ENCODE data around the gene MTHFD1L. TPM values are rescaled to one million over a fixed set of nuclear protein-coding genes. Genes with fewer than 3 reads are reported as not detected.
A peak's percentile ranks its signal among the peaks of the same experiment; 100 is the strongest.

Gene MTHFD1L
- total and polyA plus RNA-seq, 11 donors: 1.1 to 13.2 (median 4.2) TPM

- Histone ChIP-seq H3K4me3 (no peak overlapping the region), H3K4me1 (peaks cover 0 to 20% (median 3%) of the 10 kb centered on the region in 12 donors), H3K36me3 (no peaks in the 10 kb centered on the region), H3K9me3 (peaks cover 0 to 20% (median 0%) of the 10 kb centered on the region in 12 donors), H3K27me3 (no peaks in the 10 kb centered on the region), H3K27ac (no peak overlapping the region)
- ATAC-seq (peak in 2 of 4 donors; percentile 29 to 35), DNase-seq (no peak)
- TF ChIP-seq, protein P1, sequence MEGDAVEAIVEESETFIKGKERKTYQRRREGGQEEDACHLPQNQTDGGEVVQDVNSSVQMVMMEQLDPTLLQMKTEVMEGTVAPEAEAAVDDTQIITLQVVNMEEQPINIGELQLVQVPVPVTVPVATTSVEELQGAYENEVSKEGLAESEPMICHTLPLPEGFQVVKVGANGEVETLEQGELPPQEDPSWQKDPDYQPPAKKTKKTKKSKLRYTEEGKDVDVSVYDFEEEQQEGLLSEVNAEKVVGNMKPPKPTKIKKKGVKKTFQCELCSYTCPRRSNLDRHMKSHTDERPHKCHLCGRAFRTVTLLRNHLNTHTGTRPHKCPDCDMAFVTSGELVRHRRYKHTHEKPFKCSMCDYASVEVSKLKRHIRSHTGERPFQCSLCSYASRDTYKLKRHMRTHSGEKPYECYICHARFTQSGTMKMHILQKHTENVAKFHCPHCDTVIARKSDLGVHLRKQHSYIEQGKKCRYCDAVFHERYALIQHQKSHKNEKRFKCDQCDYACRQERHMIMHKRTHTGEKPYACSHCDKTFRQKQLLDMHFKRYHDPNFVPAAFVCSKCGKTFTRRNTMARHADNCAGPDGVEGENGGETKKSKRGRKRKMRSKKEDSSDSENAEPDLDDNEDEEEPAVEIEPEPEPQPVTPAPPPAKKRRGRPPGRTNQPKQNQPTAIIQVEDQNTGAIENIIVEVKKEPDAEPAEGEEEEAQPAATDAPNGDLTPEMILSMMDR (IDR thresholded peaks at IDR 0.05): no peak
- TF ChIP-seq POLR2A (IDR thresholded peaks at IDR 0.05): no peak
- intact Hi-C loops (cut with DNase I): no loop called here
- 64 to 68% (median 64%) methylated on average over 12 of the region's 12 CpGs for WGBS, 4 donors
Measured at GRCh38 chr6:151136141-151136755, 270.7 kb downstream of the MTHFD1L start.

- H3K4me1 ChIP-seq: peaks cover 0 to 30% (median 11%) of the 10 kb centered on the region in 12 donors
- H3K4me3 ChIP-seq: no peak overlapping the region
- H3K27ac ChIP-seq: no peak overlapping the region
- no peaks in the 10 kb centered on the region for H3K27me3 ChIP-seq
- TF ChIP-seq, protein P1 (IDR thresholded peaks at IDR 0.05): no peak
- TF ChIP-seq POLR2A (IDR thresholded peaks at IDR 0.05): no peak
- ATAC-seq: no peak
- H3K9me3 ChIP-seq: peaks cover 0 to 16% (median 0%) of the 10 kb centered on the region in 12 donors
- H3K36me3 ChIP-seq: no peaks in the 10 kb centered on the region
- WGBS, 4 donors: 95 to 98% (median 96%) methylated on average over 6 of the region's 6 CpGs
- no peak for DNase-seq
- intact Hi-C loops (cut with DNase I): no loop called here
Measured at GRCh38 chr6:151137542-151137941, 272.0 kb downstream of the MTHFD1L start.

- Histone ChIP-seq H3K36me3 (no peaks in the 10 kb centered on the region), H3K4me1 (peaks cover 0 to 39% (median 15%) of the 10 kb centered on the region in 12 donors), H3K9me3 (peaks cover 0 to 10% (median 0%) of the 10 kb centered on the region in 12 donors), H3K27me3 (no peaks in the 10 kb centered on the region), H3K27ac (no peak overlapping the region), H3K4me3 (no peak overlapping the region)
- DNase-seq (no peak), ATAC-seq (no peak)
- WGBS, 4 donors: 78 to 86% (median 82%) methylated on average over 8 to 11 of the region's 11 CpGs
- intact Hi-C loops (cut with DNase I): no loop called here
- TF ChIP-seq POLR2A (IDR thresholded peaks at IDR 0.05): no peak
- TF ChIP-seq, protein P1 (IDR thresholded peaks at IDR 0.05): no peak
Measured at GRCh38 chr6:151139524-151139923, 274.0 kb downstream of the MTHFD1L start.

- Histone ChIP-seq H3K27ac (peak overlapping the region in 4 of 12 donors; percentile 44 to 58 (median 56)), H3K27me3 (no peaks in the 10 kb centered on the region), H3K9me3 (no peaks in the 10 kb centered on the region), H3K36me3 (no peaks in the 10 kb centered on the region), H3K4me1 (peaks cover 0 to 39% (median 15%) of the 10 kb centered on the region in 12 donors), H3K4me3 (no peak overlapping the region)
- ATAC-seq (peak; percentile 31 to 80 (median 52)), DNase-seq (no peak)
- 80 to 93% (median 91%) methylated on average over 3 of the region's 3 CpGs for WGBS, 4 donors
- intact Hi-C loops (cut with DNase I): no loop called here
- TF ChIP-seq POLR2A (IDR thresholded peaks at IDR 0.05): no peak
- TF ChIP-seq, protein P1 (IDR thresholded peaks at IDR 0.05): no peak
Measured at GRCh38 chr6:151140767-151141166, 275.3 kb downstream of the MTHFD1L start.
